ENCODE measurements around the gene TSPO.

- TF ChIP-seq, protein P1, sequence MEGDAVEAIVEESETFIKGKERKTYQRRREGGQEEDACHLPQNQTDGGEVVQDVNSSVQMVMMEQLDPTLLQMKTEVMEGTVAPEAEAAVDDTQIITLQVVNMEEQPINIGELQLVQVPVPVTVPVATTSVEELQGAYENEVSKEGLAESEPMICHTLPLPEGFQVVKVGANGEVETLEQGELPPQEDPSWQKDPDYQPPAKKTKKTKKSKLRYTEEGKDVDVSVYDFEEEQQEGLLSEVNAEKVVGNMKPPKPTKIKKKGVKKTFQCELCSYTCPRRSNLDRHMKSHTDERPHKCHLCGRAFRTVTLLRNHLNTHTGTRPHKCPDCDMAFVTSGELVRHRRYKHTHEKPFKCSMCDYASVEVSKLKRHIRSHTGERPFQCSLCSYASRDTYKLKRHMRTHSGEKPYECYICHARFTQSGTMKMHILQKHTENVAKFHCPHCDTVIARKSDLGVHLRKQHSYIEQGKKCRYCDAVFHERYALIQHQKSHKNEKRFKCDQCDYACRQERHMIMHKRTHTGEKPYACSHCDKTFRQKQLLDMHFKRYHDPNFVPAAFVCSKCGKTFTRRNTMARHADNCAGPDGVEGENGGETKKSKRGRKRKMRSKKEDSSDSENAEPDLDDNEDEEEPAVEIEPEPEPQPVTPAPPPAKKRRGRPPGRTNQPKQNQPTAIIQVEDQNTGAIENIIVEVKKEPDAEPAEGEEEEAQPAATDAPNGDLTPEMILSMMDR (conservative IDR thresholded peaks at IDR 0.05; ENCODE audit: low read depth in 2 of 2), result no peak
- TF ChIP-seq, protein P2, sequence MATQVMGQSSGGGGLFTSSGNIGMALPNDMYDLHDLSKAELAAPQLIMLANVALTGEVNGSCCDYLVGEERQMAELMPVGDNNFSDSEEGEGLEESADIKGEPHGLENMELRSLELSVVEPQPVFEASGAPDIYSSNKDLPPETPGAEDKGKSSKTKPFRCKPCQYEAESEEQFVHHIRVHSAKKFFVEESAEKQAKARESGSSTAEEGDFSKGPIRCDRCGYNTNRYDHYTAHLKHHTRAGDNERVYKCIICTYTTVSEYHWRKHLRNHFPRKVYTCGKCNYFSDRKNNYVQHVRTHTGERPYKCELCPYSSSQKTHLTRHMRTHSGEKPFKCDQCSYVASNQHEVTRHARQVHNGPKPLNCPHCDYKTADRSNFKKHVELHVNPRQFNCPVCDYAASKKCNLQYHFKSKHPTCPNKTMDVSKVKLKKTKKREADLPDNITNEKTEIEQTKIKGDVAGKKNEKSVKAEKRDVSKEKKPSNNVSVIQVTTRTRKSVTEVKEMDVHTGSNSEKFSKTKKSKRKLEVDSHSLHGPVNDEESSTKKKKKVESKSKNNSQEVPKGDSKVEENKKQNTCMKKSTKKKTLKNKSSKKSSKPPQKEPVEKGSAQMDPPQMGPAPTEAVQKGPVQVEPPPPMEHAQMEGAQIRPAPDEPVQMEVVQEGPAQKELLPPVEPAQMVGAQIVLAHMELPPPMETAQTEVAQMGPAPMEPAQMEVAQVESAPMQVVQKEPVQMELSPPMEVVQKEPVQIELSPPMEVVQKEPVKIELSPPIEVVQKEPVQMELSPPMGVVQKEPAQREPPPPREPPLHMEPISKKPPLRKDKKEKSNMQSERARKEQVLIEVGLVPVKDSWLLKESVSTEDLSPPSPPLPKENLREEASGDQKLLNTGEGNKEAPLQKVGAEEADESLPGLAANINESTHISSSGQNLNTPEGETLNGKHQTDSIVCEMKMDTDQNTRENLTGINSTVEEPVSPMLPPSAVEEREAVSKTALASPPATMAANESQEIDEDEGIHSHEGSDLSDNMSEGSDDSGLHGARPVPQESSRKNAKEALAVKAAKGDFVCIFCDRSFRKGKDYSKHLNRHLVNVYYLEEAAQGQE (IDR thresholded peaks at IDR 0.05; ENCODE audit: unreplicated experiment), result no peak
- no peak for TF ChIP-seq NANOG (IDR thresholded peaks at IDR 0.05; ENCODE audit: borderline replicate concordance)
- TF ChIP-seq EZH2 (IDR thresholded peaks at IDR 0.05; ENCODE audit: low read depth, unreplicated experiment), result no peak
- TF ChIP-seq POLR2AphosphoS5 (IDR thresholded peaks at IDR 0.05; ENCODE audit: low read depth), result no peak
- no peak for TF ChIP-seq EZH2phosphoT487 (IDR thresholded peaks at IDR 0.05; ENCODE audit: unreplicated experiment)
These were observed 51.0 kb downstream of the TSPO start for GRCh38 chr22:43202326-43202725.
